Globus pallidus (tissue), 1 donor: ENCODE results near the gene TRMT10C.
A peak's percentile ranks its signal among the peaks of the same experiment; 100 is the strongest.
"Not testable (repeated sequence)": the region's sequence is repeated elsewhere in the genome, so short reads cannot be mapped to it uniquely, and the experiment has no call there.

Source experiments
- DNase-seq: peaks from one replicate; pipeline ENCODE4 v3.0.0-alpha.2; 2015; ENCODE audit warnings: low spot score

Gene TRMT10C

GRCh38 chr3:101548527-101549105 lies 13.1 kb upstream of the TRMT10C start:
- no peak for DNase-seq

GRCh38 chr3:101549473-101549872 lies 12.2 kb upstream of the TRMT10C start:
- no peak for DNase-seq

DNA sequence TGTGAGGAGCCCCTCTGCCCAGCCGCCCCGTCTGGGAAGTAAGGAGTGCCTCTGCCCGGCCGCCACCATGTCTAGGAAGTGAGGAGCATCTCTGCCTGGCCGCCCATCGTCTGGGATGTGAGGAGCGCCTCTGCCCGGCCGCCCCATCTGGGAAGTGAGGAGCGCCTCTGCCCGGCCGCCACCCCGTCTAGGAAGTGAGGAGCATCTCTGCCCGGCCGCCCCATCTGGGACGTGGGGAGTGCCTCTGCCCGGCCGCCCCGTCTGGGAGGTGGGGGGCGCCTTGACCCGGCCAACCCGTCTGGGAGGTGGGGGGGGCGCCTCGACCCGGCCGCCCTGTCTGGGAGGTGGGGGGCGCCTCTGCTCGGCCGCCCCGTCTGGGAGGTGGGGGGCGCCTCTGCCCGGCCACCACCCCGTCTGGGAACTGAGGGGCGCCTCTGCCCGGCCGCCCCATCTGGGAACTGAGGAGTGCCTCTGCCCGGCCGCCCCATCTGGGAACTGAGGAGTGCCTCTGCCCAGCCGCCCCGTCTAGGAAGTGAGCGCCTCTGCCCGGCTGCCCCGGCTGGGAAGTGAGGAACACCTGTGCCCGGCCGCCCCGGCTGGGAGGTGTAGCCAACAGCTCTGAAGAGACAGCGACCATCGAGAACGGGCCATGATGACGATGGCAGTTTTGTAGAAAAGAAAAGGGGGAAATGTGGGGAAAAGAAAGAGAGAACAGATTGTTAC lies 10.1 kb upstream of the TRMT10C start:
- not testable (repeated sequence) for DNase-seq

GRCh38 chr3:101553381-101553780 lies 8.3 kb upstream of the TRMT10C start:
- not testable (repeated sequence) for DNase-seq

DNA sequence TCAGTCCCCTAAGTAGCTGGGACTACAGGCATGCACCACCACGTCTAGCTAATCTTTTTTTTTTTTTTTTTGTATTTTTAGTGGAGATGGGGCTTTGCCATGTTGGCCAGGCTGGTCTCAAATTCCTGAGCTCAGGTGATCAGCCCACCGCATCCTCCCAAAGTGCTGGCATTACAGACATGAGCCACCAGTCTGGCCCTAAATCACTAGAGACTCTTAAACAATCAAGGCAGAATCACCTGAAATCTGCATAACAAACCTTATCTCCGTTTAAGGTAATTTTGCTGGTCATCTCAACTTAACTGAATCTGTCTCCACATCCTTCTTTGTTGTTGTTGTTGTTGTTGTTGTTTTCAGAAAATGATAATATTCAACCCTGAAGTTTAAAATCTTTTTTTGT lies 5.6 kb upstream of the TRMT10C start:
- DNase-seq = no peak

DNA sequence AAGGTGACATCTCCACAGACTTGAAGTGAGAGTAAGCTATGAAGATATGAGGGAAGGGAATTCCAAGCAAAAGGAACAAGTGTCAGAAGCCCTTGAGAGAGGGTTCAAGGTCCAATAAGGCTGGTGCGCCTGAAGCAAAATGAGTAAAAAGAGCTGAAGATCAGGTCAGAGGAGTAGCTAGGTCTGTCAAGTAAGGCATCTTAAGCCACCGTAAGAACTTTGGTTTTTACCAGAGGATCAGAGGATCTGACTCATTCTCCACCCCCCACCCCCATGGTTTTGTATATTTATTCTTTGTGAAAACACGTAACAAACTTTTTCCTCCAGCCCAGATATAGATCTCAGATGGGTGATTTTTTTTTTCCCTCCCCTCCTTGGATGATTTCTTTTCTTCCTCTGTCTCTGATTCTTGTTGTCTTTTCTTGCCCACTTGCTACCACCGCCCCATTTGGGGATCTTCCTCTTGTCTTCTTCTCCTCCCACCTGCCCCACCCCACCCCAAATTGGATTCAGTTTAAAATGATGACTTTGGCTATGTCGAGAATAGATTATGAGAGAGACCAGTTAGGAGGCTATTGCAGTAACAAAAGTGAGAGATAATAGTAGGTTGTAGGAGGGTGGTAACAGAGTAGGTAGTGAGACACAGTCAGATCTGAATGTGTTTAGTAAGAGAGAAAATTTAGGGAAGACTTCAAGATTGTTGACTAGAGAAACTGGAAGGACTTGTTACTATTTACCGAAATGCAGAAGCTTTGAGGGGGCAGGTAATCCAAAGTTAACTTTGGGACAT lies 6.1 kb downstream of the TRMT10C start:
- DNase-seq = no peak

- no peak for DNase-seq
Measured at GRCh38 chr3:101571028-101571895, 9.6 kb downstream of the TRMT10C start.

- DNase-seq = peak; percentile 99
Measured at GRCh38 chr3:101573449-101574387, 12.1 kb downstream of the TRMT10C start, which contains the start of gene PCNP. Gene PCNP (plus strand): TSS chr3:101574180. CDS start chr3:101574216, 36 bp downstream.

- DNase-seq = peak; percentile 29
Measured at GRCh38 chr3:101574388-101575112, 12.9 kb downstream of the TRMT10C start.

- DNase-seq = no peak
Measured at GRCh38 chr3:101577286-101577685, 15.6 kb downstream of the TRMT10C start.

DNA sequence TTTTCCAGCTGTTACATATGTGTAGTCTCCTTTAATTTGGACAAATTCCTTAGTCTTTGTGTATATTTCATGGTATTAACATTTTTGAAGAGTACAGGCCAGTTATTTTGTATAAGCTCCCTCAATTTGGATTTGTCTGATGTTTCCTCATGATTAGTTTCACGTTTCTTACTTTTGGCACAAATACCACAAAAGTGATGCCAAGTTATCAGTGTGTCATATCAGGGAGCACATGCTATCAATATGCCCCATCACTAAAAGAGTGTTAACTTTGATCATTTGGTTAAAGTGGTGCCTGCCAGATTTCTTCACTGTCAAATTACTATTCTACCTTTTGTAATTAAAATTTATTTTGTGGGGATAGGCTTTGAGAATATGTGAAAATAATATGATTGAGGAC lies 26.9 kb downstream of the TRMT10C start:
- no peak for DNase-seq

DNA sequence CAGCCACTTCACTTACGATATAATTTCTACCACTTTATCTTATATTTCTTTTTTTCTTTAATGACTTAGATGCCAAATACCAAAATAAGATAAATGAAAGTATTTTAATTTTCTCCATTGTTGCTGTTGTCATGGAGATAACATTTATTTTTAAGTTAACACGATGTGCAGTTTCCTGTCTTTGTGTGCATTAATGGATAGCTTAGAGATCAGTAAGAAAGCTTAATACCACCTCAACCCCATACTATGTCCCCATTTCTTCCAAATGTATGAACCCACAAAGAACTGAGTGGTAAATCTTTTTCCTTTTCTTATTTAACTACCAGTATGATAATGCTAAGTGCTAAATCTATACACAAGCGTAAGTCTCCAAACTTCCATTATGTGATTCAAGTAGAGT lies 29.4 kb downstream of the TRMT10C start:
- DNase-seq = no peak

- DNase-seq = no peak
Measured at GRCh38 chr3:101602731-101603130, 41.1 kb downstream of the TRMT10C start.

DNA sequence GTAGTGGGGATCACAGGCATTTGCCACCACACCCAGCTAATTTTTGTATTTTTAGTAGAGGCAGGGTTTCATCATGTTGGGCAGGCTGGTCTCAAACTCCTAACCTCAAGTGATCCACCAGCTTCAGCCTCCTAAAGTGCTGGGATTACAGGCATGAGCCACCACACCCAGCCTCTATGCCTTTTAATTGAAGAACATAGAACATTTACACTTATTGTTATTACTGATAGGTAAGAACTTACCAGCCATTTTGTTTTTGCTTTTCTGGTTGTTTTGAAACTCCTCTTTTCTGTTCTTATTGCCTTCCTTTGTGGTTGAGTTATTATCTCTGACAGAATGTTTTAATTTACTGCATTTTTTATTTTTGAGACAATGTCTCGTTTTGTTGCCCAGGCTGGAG lies 41.5 kb downstream of the TRMT10C start:
- no peak for DNase-seq

- DNase-seq = not testable (repeated sequence)
Measured at GRCh38 chr3:101605398-101605797, 43.7 kb downstream of the TRMT10C start.

GRCh38 chr3:101611023-101611422 lies 49.4 kb downstream of the TRMT10C start:
- DNase-seq = no peak

DNA sequence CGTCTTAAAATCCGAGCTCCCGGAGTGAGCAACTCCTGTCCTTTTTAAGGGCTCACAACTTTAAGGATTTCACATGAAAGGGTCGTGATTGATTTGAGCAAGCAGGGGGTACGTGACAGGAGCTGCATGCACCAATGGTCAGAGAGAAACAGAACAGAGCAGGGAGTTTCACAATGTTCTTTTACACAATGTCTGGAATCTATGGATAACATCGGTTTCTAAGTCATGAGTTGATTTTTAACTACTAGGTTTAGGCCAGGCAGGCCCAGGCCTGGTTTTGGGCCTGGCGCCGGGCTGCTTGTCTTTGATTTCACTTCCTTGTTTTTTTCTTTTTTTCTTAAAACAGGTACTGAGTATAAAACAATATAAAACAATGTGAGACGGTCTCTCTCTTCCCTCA lies 51.3 kb downstream of the TRMT10C start:
- not testable (repeated sequence) for DNase-seq

DNA sequence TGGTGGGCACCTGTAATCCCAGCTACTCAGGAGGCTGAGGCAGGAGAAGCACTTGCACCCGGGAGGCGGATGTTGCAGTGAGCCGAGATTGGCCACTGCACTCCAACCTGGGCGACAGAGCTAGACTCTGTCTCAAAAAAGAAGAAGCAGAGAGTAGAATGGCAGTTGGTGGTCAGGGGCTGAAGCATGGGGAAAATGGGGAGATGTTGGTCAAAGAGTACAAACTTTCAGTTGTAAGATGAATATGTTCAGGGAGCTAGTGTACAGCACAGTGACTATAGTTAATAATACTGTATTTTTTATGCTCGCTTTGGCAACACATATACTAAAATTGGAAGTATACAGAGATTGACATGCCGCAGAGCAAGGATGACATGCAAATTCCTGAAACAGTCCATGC lies 53.9 kb downstream of the TRMT10C start:
- DNase-seq = no peak
